ENCODE data around the gene ABHD12B. TPM values are rescaled to one million over a fixed set of nuclear protein-coding genes. Genes with fewer than 3 reads are reported as not detected.
A peak's percentile ranks its signal among the peaks of the same experiment; 100 is the strongest.

The ABHD12B gene
- total and polyA plus RNA-seq, 2 of the 13 experiments (the other 11 are each of a cell fraction or from before 2014, with no cell fraction given) = not detected

DNA sequence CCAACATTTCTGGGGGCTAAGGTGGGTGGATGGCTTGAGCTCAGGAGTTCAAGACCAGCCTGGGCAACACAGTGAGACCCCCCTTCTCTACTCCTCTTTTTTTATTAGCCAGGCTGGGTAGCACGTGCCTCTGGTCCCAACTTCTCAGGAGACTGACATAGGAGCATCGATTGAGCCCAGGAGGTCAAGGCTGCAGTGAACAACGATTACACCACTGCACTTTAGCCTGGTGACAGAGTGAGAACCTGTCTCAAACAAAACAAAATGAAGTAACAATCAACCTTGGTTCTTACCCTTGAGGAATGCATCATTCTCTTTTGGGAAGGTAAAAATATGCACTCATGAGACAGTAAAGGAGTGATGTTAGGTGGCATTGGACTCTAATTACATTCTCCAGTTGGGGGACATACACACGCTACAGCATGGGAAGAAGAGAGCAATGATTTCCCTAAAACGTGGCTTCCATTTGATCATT lies 37.0 kb upstream of the ABHD12B start (continued):
- TF ChIP-seq, protein P1, sequence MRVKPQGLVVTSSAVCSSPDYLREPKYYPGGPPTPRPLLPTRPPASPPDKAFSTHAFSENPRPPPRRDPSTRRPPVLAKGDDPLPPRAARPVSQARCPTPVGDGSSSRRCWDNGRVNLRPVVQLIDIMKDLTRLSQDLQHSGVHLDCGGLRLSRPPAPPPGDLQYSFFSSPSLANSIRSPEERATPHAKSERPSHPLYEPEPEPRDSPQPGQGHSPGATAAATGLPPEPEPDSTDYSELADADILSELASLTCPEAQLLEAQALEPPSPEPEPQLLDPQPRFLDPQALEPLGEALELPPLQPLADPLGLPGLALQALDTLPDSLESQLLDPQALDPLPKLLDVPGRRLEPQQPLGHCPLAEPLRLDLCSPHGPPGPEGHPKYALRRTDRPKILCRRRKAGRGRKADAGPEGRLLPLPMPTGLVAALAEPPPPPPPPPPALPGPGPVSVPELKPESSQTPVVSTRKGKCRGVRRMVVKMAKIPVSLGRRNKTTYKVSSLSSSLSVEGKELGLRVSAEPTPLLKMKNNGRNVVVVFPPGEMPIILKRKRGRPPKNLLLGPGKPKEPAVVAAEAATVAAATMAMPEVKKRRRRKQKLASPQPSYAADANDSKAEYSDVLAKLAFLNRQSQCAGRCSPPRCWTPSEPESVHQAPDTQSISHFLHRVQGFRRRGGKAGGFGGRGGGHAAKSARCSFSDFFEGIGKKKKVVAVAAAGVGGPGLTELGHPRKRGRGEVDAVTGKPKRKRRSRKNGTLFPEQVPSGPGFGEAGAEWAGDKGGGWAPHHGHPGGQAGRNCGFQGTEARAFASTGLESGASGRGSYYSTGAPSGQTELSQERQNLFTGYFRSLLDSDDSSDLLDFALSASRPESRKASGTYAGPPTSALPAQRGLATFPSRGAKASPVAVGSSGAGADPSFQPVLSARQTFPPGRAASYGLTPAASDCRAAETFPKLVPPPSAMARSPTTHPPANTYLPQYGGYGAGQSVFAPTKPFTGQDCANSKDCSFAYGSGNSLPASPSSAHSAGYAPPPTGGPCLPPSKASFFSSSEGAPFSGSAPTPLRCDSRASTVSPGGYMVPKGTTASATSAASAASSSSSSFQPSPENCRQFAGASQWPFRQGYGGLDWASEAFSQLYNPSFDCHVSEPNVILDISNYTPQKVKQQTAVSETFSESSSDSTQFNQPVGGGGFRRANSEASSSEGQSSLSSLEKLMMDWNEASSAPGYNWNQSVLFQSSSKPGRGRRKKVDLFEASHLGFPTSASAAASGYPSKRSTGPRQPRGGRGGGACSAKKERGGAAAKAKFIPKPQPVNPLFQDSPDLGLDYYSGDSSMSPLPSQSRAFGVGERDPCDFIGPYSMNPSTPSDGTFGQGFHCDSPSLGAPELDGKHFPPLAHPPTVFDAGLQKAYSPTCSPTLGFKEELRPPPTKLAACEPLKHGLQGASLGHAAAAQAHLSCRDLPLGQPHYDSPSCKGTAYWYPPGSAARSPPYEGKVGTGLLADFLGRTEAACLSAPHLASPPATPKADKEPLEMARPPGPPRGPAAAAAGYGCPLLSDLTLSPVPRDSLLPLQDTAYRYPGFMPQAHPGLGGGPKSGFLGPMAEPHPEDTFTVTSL (CRISPR knock-in tag; IDR thresholded peaks at IDR 0.05; ENCODE audit: borderline replicate concordance) = peak; percentile 88
- peak; percentile 56 for TF ChIP-seq FOXA3 (CRISPR knock-in tag; IDR thresholded peaks at IDR 0.05)
- TF ChIP-seq MAZ (IDR thresholded peaks at IDR 0.05; ENCODE audit: borderline replicate concordance, low read depth, low read length) = no peak
- TF ChIP-seq MAZ (CRISPR knock-in tag; IDR thresholded peaks at IDR 0.05; ENCODE audit: low read depth) = no peak
- no peak for TF ChIP-seq NONO (IDR thresholded peaks at IDR 0.05)
- 0 out of 2 replicates have a peak, but pooled peaks have one; percentile 24 for TF ChIP-seq NONO (CRISPR knock-in tag; conservative IDR thresholded peaks at IDR 0.05)
- TF ChIP-seq ETV6 (CRISPR knock-in tag; conservative IDR thresholded peaks at IDR 0.05) = no peak
- TF ChIP-seq, protein P2, sequence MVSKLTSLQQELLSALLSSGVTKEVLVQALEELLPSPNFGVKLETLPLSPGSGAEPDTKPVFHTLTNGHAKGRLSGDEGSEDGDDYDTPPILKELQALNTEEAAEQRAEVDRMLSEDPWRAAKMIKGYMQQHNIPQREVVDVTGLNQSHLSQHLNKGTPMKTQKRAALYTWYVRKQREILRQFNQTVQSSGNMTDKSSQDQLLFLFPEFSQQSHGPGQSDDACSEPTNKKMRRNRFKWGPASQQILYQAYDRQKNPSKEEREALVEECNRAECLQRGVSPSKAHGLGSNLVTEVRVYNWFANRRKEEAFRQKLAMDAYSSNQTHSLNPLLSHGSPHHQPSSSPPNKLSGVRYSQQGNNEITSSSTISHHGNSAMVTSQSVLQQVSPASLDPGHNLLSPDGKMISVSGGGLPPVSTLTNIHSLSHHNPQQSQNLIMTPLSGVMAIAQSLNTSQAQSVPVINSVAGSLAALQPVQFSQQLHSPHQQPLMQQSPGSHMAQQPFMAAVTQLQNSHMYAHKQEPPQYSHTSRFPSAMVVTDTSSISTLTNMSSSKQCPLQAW (CRISPR knock-in tag; IDR thresholded peaks at IDR 0.05) = no peak
- no peak for TF ChIP-seq NFKB2 (CRISPR knock-in tag; IDR thresholded peaks at IDR 0.05; ENCODE audit: borderline replicate concordance)
- TF ChIP-seq, protein P3, sequence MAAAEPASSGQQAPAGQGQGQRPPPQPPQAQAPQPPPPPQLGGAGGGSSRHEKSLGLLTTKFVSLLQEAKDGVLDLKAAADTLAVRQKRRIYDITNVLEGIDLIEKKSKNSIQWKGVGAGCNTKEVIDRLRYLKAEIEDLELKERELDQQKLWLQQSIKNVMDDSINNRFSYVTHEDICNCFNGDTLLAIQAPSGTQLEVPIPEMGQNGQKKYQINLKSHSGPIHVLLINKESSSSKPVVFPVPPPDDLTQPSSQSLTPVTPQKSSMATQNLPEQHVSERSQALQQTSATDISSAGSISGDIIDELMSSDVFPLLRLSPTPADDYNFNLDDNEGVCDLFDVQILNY (CRISPR knock-in tag; conservative IDR thresholded peaks at IDR 0.05) = no peak
- TF ChIP-seq, protein P4, sequence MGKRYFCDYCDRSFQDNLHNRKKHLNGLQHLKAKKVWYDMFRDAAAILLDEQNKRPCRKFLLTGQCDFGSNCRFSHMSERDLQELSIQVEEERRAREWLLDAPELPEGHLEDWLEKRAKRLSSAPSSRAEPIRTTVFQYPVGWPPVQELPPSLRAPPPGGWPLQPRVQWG (CRISPR knock-in tag; IDR thresholded peaks at IDR 0.05; ENCODE audit: borderline replicate concordance, low read depth) = no peak
- no peak for TF ChIP-seq ZNF354B (CRISPR knock-in tag; IDR thresholded peaks at IDR 0.05)
- no peak for TF ChIP-seq CBX1 (IDR thresholded peaks at IDR 0.05; ENCODE audit: low read depth)
- no peak for TF ChIP-seq ZNF780A (CRISPR knock-in tag; IDR thresholded peaks at IDR 0.05)
- TF ChIP-seq MTA1 (CRISPR knock-in tag; IDR thresholded peaks at IDR 0.05; ENCODE audit: borderline replicate concordance) = peak; percentile 68; the same call in 1 of the 2 replicates
